ENCODE results near the gene TRIM72.
"Not testable (repeated sequence)": the region's sequence is repeated elsewhere in the genome, so short reads cannot be mapped to it uniquely, and the experiment has no call there.

TRIM72 gene

GRCh38 chr16:31198207-31198882, 15.6 kb upstream of the TRIM72 start:
- Mint-ChIP-seq H3K27me3 (no peaks in the 10 kb centered on the region), H3K4me3 (no peak overlapping the region), H3K36me3 (peaks cover 15% of the 10 kb centered on the region), H3K27ac (peak overlapping the region; percentile 68), H3K9me3 (no peaks in the 10 kb centered on the region), H3K4me1 (peaks cover 41% of the 10 kb centered on the region)
- ATAC-seq (ENCODE audit: low read depth) (no peak), DNase-seq (ENCODE audit: low spot score in 2 of 2) (no peak)

DNA sequence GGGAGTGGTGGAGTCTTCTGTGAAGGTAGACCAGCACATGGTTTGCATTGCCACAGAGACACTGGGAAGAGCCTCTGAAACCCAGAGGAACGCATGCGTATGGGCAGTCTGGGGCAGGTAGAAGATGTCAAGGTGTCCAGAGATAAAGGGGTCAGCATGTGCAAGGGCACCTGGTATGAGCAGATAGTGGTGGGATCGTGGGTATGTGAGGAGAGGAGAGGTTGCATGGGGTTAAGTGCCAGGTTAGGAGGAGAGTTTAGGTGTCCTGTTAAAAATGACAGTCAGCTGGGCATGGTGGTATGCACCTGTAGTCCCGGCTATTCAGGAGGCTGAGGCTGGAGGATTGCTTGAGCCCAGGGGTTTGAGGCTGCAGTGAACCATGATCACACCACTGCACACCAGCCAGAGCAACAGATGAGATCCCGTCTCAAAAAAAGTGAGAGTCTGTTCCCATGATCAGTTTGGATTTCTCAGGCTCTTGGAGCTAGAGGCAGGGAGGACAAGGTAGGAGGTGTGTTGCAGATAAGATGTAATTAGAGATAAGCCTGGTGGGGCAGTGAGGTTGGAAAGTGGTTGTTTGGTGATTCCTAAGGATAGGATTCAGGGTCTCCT, 14.4 kb upstream of the TRIM72 start:
- Mint-ChIP-seq H3K4me1 (peaks cover 43% of the 10 kb centered on the region), H3K9me3 (no peaks in the 10 kb centered on the region), H3K4me3 (peak overlapping the region; percentile 15), H3K27ac (peak overlapping the region; percentile 5), H3K27me3 (no peaks in the 10 kb centered on the region), H3K36me3 (peaks cover 12% of the 10 kb centered on the region)
- no peak for ATAC-seq (ENCODE audit: low read depth)
- DNase-seq (ENCODE audit: low spot score in 2 of 2), result no peak

GRCh38 chr16:31200111-31200510, 13.8 kb upstream of the TRIM72 start:
- peaks cover 44% of the 10 kb centered on the region for H3K4me1 Mint-ChIP-seq
- peak overlapping the region; percentile 8 for H3K4me3 Mint-ChIP-seq
- ATAC-seq (ENCODE audit: low read depth); H3K9me3 Mint-ChIP-seq; DNase-seq (ENCODE audit: low spot score in 2 of 2); H3K27me3 Mint-ChIP-seq: not testable (repeated sequence)
- H3K27ac Mint-ChIP-seq, result peak overlapping the region; percentile 5
- peaks cover 13% of the 10 kb centered on the region for H3K36me3 Mint-ChIP-seq

DNA sequence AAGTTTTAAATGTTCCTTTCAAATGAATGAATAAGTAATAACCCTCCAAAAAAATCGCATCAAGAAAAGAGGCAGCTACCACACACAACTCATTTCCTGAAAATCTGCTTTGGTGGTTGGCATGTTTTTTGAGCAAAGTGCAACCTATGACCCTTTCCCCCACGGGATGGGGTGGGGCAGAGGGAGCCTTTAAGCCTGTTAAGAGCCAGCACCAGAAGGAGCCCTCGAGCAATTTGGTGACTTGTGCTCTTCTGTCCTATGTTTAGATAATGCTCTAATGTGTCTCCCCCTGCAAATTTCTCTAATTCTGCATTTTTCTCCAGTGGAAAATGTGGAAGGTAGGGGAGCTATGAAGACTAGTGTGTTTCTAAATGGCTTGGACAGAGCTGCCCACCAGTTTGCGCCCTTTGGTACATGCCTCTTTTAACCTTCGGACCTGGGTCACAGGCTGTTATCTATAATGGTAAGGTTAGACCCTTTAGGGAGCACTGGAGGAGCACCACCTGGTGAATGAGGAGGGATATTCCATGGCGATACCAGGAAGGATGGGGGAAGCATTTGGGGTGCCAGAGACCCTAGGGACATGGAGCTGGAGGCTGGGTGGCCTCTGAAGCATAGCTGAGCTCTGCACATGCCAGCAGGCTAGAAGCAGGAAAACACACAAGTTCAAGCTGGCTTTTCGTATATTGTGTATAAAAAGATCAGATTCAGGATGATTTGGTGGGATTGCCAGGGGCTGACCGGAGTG, 12.9 kb upstream of the TRIM72 start:
- Mint-ChIP-seq H3K4me1 (peaks cover 45% of the 10 kb centered on the region), H3K4me3 (peak overlapping the region; percentile 93), H3K36me3 (peaks cover 15% of the 10 kb centered on the region), H3K9me3 (peaks cover 1% of the 10 kb centered on the region), H3K27me3 (no peaks in the 10 kb centered on the region), H3K27ac (peak overlapping the region; percentile 63)
- DNase-seq (ENCODE audit: low spot score in 2 of 2), result no peak
- ATAC-seq (ENCODE audit: low read depth), result peak; percentile 45

DNA sequence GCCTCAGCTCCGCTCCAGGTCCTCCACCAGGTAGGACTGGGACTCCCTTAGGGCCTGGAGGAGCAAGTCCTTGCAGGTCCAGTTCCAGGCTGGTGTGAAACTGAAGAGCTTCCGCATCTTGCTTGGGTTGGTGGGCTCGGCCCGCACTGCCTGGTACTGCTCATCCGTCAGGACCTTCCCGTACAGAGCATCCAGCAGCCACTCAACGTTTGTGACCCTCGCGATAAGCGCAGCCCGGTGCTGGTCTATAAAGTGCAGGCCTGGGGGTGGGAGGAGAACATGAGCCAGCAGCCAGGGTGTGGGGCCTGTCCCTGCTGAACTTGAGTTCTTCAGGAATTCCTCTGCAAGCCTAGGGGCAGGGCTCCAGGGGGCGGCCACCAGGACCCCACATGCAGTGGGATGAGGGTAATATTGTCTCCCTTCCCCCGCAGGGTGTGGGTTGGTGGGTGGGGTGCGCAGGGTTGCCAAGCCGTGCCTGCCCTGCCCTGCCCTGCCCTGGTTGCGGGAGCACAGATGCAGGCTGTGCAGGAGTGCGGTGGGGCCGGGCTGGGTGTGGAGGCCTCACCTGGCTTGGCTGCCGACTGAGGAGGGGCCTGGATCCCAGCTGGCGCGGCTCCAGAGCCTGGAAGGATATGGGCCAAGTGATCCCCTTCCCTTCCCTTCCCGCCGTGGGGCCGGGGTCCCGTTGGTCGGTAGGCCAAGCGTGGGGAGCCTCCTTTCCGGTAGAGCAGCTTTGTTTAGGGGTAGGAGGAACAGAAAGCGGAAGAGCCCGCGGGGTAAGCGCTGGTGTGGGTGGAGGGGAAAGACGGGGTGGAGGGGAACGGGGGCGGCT, 12.1 kb upstream of the TRIM72 start:
- Mint-ChIP-seq H3K27ac (peak overlapping the region; percentile 63), H3K36me3 (peaks cover 15% of the 10 kb centered on the region), H3K4me1 (peaks cover 44% of the 10 kb centered on the region), H3K9me3 (peaks cover 1% of the 10 kb centered on the region), H3K4me3 (peak overlapping the region; percentile 93), H3K27me3 (no peaks in the 10 kb centered on the region)
- DNase-seq (ENCODE audit: low spot score in 2 of 2) (peak; percentile 42 to 58), ATAC-seq (ENCODE audit: low read depth) (peak; percentile 81)

DNA sequence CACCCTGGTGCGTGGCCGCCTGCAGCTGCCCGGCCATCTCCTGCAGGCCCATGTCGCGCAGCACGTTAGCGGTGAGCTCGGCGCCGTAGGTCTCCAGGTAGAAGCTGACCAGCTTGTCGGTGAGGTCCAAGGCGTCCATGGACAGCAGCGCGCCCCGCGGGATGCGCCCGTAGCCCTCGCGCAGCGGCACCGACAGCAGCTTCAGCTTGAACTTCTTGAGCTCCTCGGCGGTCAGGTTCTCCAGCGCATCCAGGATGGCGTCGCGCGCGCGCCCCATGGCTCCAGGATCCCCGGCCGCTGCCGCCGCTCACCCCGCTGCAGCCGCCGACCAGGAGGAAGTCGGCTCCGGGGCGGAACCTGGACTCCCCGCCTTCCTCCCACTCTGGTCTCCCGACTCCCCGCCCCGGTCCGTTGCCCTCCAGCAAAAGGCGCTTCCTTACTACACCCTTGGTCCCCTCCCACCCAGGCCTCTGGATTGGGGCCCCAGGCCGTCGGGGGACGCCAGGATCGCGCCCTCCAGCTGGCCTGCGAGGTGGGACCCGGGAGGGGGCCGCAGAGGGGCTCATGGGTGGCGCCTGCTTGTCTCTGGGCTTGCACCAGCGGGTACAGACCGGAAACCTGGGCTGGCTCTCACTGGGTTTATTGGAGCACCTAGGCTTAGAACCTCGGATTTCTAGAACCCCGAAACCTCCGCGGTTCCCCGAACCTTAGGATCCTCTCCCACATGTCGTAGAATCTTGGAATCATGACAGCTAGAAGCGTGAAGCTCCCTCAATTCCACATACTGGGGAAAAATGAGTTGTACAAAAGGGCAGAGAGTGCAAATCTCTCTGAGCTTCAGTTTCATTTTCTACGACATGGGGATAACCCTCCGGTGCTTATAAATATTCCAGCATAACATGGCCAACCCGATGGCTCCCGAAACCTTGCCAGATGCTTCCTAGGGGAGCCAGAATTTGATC, 11.2 kb upstream of the TRIM72 start, which contains the start of gene PYCARD:
Gene PYCARD (minus strand): TSS at position 347 of the 962 bp plus-strand sequence. CDS start 70 bp downstream, at position 277.
- Mint-ChIP-seq H3K27ac (peak within 1 kb of the TSS; percentile 63), H3K36me3 (peaks cover 15% of the 10 kb centered on the region), H3K4me3 (peak within 1 kb of the TSS; percentile 93), H3K27me3 (no peaks in the 10 kb centered on the region), H3K4me1 (peaks cover 44% of the 10 kb centered on the region), H3K9me3 (peaks cover 1% of the 10 kb centered on the region)
- DNase-seq (ENCODE audit: low spot score in 2 of 2) (no peak), ATAC-seq (ENCODE audit: low read depth) (peak; percentile 41)

DNA sequence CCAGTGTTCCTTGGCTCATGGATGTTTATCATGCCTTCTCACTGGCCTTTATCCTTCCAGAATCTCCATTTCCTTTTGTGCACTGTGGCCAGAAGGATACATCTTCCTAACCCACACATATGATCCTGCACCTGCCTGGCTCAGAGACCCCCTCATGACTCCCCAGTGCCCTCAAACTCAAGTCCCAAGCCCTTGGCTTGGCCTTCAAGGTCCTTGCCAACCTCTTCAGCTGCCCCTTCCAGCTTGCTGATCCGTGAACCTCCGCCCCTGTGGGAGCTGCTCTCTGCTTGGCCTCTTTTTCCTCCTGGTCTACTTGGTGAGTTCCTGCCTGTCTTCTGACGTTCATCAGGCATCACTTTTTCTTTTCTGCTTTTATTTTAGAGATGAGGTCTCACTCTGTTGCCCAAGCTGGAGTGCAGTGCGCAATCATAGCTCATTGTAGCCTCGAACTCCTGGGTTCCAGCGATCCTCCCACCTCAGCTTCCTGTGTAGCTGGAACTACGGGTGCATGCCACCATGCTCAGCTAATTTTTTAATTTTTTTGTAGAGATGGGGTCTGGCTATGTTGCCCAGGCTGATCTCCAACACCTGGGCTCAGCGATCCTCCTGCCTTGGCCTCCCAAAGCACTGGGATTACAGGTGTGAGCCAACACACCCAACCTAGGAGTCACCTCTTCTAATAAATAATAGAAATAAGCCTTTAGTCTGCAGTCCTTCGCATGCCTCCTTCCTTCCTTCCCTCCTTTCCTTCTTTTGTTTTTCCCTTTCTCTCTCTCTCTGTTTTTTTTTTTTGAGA, 8.8 kb upstream of the TRIM72 start:
- Mint-ChIP-seq H3K4me1 (peaks cover 33% of the 10 kb centered on the region), H3K27ac (peak overlapping the region; percentile 48), H3K4me3 (no peak overlapping the region), H3K27me3 (no peaks in the 10 kb centered on the region), H3K36me3 (peaks cover 11% of the 10 kb centered on the region), H3K9me3 (peaks cover 1% of the 10 kb centered on the region)
- DNase-seq (ENCODE audit: low spot score in 2 of 2) (no peak), ATAC-seq (ENCODE audit: low read depth) (no peak)

DNA sequence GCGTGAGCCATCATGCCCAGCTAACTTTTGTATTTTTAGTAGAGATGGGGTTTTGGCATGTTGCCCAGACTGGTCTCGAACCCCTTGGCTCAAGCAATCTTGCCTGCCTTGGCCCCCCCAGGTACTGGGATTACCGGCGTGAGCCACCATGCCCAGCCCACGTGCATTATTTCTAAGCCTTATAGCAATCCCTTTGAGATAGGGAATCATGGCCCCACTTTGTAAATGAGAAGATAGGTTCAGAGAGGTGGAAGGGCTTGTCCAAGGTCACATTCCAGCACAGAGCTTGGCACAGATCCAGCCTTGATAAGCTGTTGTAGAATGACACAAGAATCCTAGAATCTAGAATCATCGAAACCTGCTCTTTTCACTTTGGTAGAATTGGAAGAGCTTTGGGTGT, 7.1 kb upstream of the TRIM72 start:
- Mint-ChIP-seq H3K27ac (no peak overlapping the region), H3K36me3 (peaks cover 9% of the 10 kb centered on the region), H3K4me1 (peaks cover 26% of the 10 kb centered on the region), H3K9me3 (peaks cover 1% of the 10 kb centered on the region), H3K27me3 (no peaks in the 10 kb centered on the region), H3K4me3 (no peak overlapping the region)
- DNase-seq (ENCODE audit: low spot score in 2 of 2) (no peak), ATAC-seq (ENCODE audit: low read depth) (no peak)

DNA sequence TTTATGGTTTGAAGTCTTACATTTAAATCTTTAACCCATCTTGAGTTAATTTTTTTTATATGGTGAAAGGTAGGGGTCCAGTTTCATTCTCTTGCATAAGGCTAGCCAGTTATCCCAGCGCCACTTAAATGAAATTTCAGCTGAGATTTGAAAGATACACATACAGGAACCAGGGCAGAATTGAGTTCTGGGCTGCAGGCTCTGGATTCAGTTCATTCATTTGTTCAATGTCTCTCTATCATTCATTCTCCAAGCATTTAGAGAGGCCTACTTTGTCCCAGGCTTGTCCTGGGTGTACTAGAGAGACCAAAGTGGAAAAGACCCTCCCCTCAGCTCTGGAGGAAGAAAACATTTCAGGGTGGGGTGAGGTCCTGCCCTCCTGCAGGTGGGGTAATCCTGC, 577 bp upstream of the TRIM72 start:
- DNase-seq (ENCODE audit: low spot score in 2 of 2) (no peak), ATAC-seq (ENCODE audit: low read depth) (no peak)
- peaks cover 6% of the 10 kb centered on the region for H3K27me3 Mint-ChIP-seq
- H3K4me1 Mint-ChIP-seq, result peaks cover 26% of the 10 kb centered on the region
- H3K9me3 Mint-ChIP-seq, result no peaks in the 10 kb centered on the region
- H3K27ac Mint-ChIP-seq, result no peak overlapping the region
- H3K4me3 Mint-ChIP-seq, result peak overlapping the region; percentile 63
- no peaks in the 10 kb centered on the region for H3K36me3 Mint-ChIP-seq

DNA sequence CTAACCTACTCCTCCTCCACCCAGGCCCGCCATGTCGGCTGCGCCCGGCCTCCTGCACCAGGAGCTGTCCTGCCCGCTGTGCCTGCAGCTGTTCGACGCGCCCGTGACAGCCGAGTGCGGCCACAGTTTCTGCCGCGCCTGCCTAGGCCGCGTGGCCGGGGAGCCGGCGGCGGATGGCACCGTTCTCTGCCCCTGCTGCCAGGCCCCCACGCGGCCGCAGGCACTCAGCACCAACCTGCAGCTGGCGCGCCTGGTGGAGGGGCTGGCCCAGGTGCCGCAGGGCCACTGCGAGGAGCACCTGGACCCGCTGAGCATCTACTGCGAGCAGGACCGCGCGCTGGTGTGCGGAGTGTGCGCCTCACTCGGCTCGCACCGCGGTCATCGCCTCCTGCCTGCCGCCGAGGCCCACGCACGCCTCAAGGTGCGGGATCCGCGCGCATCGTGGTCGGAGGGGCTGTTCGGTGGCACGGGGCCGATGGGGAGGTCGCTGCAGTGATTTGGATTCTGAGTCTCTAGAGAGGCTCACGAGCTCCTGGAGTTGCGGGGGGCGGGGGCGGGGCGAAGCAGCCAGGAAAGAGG, 878 bp downstream of the TRIM72 start:
- Mint-ChIP-seq H3K4me1 (peaks cover 26% of the 10 kb centered on the region), H3K36me3 (no peaks in the 10 kb centered on the region)
- ATAC-seq (ENCODE audit: low read depth), result peak; percentile 61

DNA sequence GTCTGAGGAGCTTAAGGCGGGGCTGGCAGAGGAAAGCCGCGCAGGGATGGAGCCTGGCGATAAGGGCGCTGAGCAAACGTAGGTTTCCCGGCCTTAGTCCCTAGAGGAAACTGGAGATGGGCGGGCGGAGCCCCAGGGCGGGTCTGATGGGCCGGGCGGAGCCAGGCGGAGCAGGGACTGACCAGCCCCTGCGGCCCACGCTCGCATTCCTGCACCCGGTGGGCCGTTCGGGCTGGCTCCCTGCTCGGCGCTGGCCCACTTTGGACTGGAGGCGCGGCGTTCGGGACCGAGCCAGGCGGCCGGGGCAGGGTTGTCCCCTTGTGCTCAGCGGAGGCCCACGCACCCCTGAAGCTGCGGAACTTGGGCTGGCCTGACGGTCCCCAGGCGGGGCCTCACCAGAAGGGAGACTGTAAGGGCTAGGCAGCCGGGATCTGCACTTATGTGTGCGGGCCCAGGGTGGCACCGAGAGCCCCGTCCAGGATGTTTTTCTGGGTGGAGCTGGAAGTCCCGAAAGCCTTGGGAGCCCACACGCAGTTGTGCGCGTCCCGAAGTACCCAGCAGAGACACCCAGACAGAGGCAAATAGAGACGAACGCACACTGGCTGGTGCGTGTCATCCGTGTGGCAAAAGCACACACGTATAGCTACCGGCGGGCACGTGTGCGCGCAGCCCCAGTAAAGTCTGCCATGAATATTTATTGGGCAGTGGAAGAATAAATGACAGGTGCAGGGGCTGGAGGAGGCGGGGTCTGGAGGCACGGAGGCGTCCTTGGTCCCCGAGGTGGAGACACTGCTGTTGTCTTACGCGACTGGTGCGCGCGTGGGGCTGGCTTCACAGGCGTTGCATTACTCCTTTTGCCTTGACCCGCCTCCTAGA, 1.6 kb downstream of the TRIM72 start:
- no peaks in the 10 kb centered on the region for H3K9me3 Mint-ChIP-seq
- ATAC-seq (ENCODE audit: low read depth) (peak; percentile 54), DNase-seq (ENCODE audit: low spot score in 2 of 2) (peak in 1 of 2 donors; percentile 40)
- no peak overlapping the region for H3K27ac Mint-ChIP-seq
- peaks cover 12% of the 10 kb centered on the region for H3K27me3 Mint-ChIP-seq
- H3K4me3 Mint-ChIP-seq, result peak overlapping the region; percentile 82
- no peaks in the 10 kb centered on the region for H3K36me3 Mint-ChIP-seq
- H3K4me1 Mint-ChIP-seq, result peaks cover 26% of the 10 kb centered on the region

More for the DNA sequence above, 878 bp downstream of the TRIM72 start:
- DNase-seq (ENCODE audit: low spot score in 2 of 2), result peak in 1 of 2 donors; percentile 38
- Mint-ChIP-seq H3K4me3 (peak overlapping the region; percentile 82), H3K27ac (no peak overlapping the region), H3K9me3 (no peaks in the 10 kb centered on the region), H3K27me3 (peaks cover 12% of the 10 kb centered on the region)
